ENCODE measurements around the gene FMN2. TPM values are rescaled to one million over a fixed set of nuclear protein-coding genes. Genes with fewer than 3 reads are reported as not detected.
A peak's percentile ranks its signal among the peaks of the same experiment; 100 is the strongest.

The FMN2 gene
- total RNA-seq, 8 experiments from 2014 or later: 0.27 to 29.0 (median 23.0) TPM

DNA sequence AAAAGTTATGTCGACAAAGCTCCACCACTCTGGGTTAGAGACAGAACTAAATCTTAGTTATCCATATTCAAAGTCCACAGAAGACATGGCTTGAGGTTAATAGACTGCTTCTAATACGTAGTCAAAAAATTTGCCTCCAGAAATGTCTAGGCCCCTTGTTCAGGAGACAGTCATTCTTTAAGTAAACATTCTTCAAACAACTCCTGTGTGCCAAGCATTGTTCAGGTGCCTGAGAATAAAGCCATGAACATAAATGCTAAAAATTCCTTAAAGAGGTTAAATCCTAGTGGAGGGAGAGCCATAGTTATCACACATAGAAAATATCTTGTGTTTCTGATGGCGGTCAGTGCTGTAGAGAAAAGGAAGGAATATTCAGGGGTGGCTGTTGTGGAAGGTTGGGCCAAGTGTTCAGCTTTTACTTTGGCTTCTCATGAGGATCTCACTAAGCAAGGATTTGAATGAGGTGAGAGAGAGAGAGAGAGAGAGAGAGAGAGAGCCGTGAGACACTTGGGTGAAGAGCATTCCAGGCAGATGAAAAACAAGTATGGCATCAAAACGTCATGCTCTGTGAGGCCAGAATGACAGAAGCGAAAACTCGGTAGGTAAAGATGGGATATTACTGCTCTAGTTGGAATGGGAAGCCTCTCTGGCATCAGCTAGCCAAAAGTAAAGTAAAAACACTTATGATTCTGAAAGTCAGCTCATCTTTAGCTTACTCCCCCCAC, 333.2 kb downstream of the FMN2 start:
- Histone ChIP-seq H3K4me1 (replicated peaks in 1 of 2) (peaks cover 0 to 6% of the 10 kb centered on the region in 2 donors), H3K4me3 (no peak overlapping the region), H3K27ac (no peak overlapping the region)
- in situ Hi-C loops (cut with MboI; ENCODE audit: low pct_unique_long_range_greater_than_20kb in 2 of 9, low sequenced_read_pairs in 9 of 9, unreplicated experiment in 9 of 9): no loop called here
- ATAC-seq (replicated peaks in 6 of 8): no peak
- 38 to 89% (median 69%) methylated on average over 2 to 7 of the region's 7 CpGs; no CpG with 5 or more reads in 1 of the 10 experiments for WGBS, 10 experiments

DNA sequence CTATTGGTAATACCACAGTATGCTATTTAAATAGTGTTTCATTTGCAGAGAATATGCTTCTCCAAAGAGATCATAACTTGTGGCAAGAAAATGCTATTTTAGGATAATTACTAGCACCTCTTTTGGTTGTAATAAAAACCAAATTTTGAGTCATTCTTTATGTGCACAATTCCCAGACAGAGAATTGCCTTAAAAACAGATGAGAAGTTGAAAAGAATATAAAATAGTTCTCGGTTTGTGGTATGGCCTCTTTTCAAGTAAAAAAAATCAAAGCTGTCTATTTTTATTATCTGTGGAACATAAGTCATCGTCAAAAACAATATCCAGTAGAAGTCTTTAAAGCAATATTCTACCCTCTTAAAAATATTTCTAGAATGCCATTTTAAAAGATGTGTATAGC, 334.4 kb downstream of the FMN2 start:
- 0 to 100% (median 81%) methylated on average over 1 to 2 of the region's 2 CpGs for WGBS, 10 experiments
- no peak for ATAC-seq (replicated peaks in 6 of 8)
- Histone ChIP-seq H3K4me1 (replicated peaks in 1 of 2) (peaks cover 0 to 6% of the 10 kb centered on the region in 2 donors), H3K27ac (no peak overlapping the region), H3K4me3 (no peak overlapping the region)
- in situ Hi-C loops (cut with MboI; ENCODE audit: low pct_unique_long_range_greater_than_20kb in 2 of 9, low sequenced_read_pairs in 9 of 9, unreplicated experiment in 9 of 9): no loop called here

DNA sequence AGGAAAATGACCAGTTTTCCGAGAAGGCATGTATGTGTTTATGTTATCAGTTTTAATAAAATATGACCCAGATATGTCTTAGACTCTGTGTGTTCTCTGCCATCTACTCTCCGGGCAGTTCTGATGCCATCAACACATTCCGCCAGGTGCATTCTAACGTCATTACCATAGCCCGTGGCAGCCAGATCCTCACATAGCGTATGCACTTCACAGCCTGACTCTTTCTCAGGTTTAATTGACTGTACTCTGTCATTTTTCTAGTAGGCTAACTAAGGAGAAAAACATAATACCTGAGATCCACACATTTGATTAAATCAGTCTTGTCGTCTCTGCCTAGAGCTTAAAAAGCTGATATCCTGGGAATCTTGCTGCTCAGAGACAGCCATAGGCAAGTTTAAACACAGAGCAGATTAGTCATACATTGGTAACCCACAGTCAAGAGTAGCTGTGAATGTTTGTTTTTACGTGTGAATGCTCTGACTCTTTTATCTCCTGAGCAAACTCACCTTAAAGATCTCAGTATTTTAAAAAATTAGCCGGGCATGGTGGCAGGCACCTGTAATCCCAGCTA, 344.4 kb downstream of the FMN2 start:
- in situ Hi-C loops (cut with MboI; ENCODE audit: low pct_unique_long_range_greater_than_20kb in 2 of 9, low sequenced_read_pairs in 9 of 9, unreplicated experiment in 9 of 9): no loop called here
- no peak overlapping the region for H3K27ac ChIP-seq
- no peaks in the 10 kb centered on the region for H3K4me1 ChIP-seq (replicated peaks in 1 of 2)
- no peak for ATAC-seq (replicated peaks in 6 of 8)
- no peak overlapping the region for H3K4me3 ChIP-seq
- WGBS, 10 experiments: 62 to 98% (median 94%) methylated on average over 3 to 9 of the region's 9 CpGs; no CpG with 5 or more reads in 1 of the 10 experiments

DNA sequence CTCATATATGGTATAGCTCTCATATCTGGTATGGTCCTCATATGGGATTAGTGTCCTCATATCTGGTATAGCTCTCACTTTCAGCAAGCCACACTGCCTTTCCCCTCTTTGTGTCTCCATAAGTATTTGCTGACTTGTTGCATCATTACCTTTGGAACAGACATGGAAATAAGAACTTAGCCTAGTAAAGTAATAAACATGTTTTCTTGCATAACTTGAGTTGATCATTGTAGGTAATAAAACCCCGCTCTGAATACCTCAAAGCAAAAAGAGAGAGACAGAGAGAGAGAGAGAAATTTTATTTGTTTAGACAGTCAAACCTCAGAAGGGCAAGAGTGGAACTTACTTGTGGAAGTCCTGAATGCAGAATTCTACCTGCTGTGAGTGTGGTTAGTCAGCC, 350.0 kb downstream of the FMN2 start:
- no peak for ATAC-seq (replicated peaks in 6 of 8)
- Histone ChIP-seq H3K4me3 (no peak overlapping the region), H3K27ac (no peak overlapping the region), H3K4me1 (replicated peaks in 1 of 2) (no peaks in the 10 kb centered on the region)
- WGBS, 10 experiments: 40 to 100% (median 96%) methylated on average over 1 of the region's 1 CpG; no CpG with 5 or more reads in 4 of the 10 experiments
- in situ Hi-C loops (cut with MboI; ENCODE audit: low pct_unique_long_range_greater_than_20kb in 2 of 9, low sequenced_read_pairs in 9 of 9, unreplicated experiment in 9 of 9): no loop called here

DNA sequence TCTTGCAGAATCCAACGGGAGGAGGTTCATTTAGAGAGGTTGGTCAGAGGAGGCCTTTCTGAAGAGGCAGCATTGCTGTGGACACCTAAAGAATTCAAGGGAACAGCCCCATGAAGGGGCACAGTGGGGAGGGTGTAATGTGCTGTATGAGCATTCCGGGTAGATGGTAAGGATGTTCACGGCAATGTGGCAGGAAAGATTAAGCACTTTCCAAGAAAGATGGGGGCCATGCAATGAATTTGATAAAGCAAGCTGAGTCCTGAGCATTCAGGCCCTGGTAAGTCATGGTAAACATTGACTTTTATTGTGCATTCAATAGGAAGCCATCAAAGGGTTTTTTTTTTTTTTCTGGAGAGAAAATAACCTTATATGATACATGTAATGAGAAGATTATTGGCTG, 353.7 kb downstream of the FMN2 start:
- 33 to 100% (median 83%) methylated on average over 1 to 3 of the region's 3 CpGs; no CpG with 5 or more reads in 2 of the 10 experiments for WGBS, 10 experiments
- ATAC-seq (replicated peaks in 6 of 8): no peak
- in situ Hi-C loops (cut with MboI; ENCODE audit: low pct_unique_long_range_greater_than_20kb in 2 of 9, low sequenced_read_pairs in 9 of 9, unreplicated experiment in 9 of 9): no loop called here
- Histone ChIP-seq H3K4me1 (replicated peaks in 1 of 2) (no peaks in the 10 kb centered on the region), H3K27ac (no peak overlapping the region), H3K4me3 (no peak overlapping the region)

DNA sequence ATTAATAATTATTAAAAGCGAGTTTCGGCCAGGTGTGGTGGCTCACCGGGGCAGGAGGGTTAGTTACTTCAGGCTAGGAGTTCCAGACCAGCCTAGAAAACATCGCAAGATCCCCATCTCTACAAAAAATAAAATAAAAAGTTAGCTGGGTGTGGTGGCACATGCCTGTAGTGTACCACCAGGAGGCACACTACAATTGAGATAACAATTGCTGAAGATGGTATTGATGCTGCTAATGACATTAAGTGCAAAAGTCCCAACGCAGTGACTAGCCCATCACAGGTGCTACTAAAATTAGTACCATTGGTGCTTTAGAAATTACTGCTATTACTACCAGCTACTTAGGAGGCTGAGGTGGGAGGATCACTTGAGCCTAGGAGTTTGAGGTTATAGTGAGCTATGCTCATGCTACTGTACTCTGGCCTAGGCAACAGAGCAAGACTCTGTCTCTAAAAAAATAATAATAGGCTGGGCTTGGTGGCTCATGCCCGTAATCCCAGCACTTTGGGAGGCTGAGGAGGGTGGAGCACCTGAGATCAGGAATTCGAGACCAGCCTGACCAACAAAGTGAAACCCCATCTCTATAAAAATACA, 363.6 kb downstream of the FMN2 start:
- peak in 2 of 8 experiments; percentile 16 to 53 for ATAC-seq (replicated peaks in 6 of 8)
- Histone ChIP-seq H3K4me3 (no peak overlapping the region), H3K27ac (no peak overlapping the region), H3K4me1 (replicated peaks in 1 of 2) (no peaks in the 10 kb centered on the region)
- in situ Hi-C loops (cut with MboI; ENCODE audit: low pct_unique_long_range_greater_than_20kb in 2 of 9, low sequenced_read_pairs in 9 of 9, unreplicated experiment in 9 of 9): loop anchor here in 1 of 9 experiments (25.0 kb wide), 2 partner anchors 132 to 232 kb away; no protein-coding TSS in a partner anchor
- WGBS, 10 experiments: 0 to 86% (median 49%) methylated on average over 1 to 7 of the region's 7 CpGs; no CpG with 5 or more reads in 2 of the 10 experiments

DNA sequence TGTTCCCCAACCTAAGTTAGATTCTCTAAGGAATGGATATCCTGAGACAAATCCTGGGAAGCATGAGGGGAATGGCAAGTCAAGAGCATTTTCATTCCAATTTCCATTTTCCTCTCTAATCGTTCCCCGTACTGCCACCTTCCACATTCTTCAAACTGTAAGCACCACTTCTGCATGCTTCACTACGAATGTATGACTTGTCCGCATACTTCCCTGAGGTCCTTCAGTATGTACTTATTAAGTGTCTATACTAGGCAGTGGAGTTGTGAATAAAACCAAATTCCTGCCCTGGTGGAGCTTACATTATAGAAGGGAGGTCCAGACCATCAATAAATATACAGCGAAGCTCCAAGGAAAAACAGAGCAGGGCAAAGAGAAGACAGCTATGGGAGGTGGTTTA, 365.5 kb downstream of the FMN2 start:
- ATAC-seq (replicated peaks in 6 of 8): no peak
- in situ Hi-C loops (cut with MboI; ENCODE audit: low pct_unique_long_range_greater_than_20kb in 2 of 9, low sequenced_read_pairs in 9 of 9, unreplicated experiment in 9 of 9): loop anchor here in 1 of 9 experiments (25.0 kb wide), 2 partner anchors 130 to 230 kb away; no protein-coding TSS in a partner anchor
- WGBS, 10 experiments: 40 to 100% (median 95%) methylated on average over 1 to 5 of the region's 5 CpGs; no CpG with 5 or more reads in 1 of the 10 experiments
- Histone ChIP-seq H3K4me3 (no peak overlapping the region), H3K27ac (no peak overlapping the region), H3K4me1 (replicated peaks in 1 of 2) (no peaks in the 10 kb centered on the region)

DNA sequence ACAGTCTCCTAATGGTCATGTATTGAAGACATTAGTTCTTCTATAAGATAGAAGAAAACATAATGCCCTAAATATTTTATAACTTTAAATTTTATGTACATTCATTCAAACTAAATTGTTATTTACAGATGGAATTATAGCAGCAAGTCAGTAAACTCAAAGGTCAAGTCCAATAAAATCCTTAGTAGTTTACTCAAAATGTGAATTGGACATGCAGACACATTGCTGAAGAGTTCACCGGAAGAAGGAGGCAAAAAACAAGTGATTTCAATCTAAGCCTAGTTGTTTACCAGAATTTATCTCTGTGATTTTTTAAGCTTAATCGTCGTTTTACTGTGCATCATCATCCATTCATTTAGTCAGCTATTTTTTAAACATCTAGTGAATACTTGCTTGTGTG, 370.6 kb downstream of the FMN2 start:
- in situ Hi-C loops (cut with MboI; ENCODE audit: low pct_unique_long_range_greater_than_20kb in 2 of 9, low sequenced_read_pairs in 9 of 9, unreplicated experiment in 9 of 9): loop anchor here in 1 of 9 experiments (25.0 kb wide), 2 partner anchors 125 to 225 kb away; no protein-coding TSS in a partner anchor
- WGBS, 10 experiments: 18 to 100% (median 86%) methylated on average over 1 to 3 of the region's 3 CpGs; no CpG with 5 or more reads in 1 of the 10 experiments
- no peak for ATAC-seq (replicated peaks in 6 of 8)
- Histone ChIP-seq H3K4me1 (replicated peaks in 1 of 2) (peaks cover 0 to 3% of the 10 kb centered on the region in 2 donors), H3K27ac (no peak overlapping the region), H3K4me3 (no peak overlapping the region)

DNA sequence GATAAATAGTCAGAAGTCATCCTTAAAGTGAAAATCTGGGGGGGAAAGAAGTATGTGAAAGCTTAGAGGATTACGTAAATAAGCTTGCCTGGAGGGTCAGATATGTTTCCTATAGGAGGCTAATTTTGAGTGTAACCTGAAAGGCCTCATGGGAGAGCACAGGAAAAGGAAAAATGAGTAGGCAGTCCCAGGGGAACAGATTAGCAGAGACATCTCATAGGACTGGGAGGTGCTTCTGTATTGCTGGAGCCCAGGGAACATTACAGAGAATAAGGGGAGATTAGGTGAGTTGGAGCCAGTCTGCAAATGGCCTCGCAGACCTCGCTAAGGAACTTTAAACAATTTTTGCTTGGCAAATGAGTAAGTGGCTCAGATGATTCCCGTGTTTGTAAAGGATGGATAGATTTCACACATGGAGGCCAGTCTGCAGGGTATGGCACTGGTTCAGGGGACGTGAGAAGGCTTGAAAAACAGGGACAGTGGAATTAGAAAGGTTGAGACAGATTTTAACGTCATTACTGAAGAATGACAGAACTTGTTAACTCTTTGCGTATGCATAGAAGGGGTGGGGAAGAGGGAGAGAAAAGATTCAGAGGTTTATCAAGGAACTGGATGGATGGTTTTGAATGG, 371.2 kb downstream of the FMN2 start:
- ATAC-seq (replicated peaks in 6 of 8): no peak
- in situ Hi-C loops (cut with MboI; ENCODE audit: low pct_unique_long_range_greater_than_20kb in 2 of 9, low sequenced_read_pairs in 9 of 9, unreplicated experiment in 9 of 9): loop anchor here in 1 of 9 experiments (25.0 kb wide), 2 partner anchors 124 to 224 kb away; no protein-coding TSS in a partner anchor

DNA sequence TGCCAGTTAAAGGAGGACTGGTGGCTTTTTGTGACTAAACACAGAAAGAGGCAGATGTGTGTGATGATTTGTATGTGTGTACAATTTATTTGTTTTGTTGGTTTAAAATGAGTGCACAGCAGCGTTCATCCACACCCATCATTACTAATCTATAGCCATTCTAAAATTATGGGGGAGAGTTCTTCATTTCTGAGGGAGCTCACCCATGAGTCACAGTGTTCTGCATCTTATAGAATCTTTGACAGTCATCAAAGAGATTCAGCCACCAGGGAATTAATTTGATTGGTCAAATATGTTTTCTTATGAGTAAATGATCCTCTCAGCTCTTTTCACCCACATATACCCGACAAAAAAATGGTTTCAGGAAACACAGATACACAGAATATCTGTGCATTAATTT, 372.4 kb downstream of the FMN2 start:
- no peak overlapping the region for H3K27ac ChIP-seq
- WGBS, 10 experiments: 0 to 100% (median 92%) methylated on average over 1 to 2 of the region's 2 CpGs; no CpG with 5 or more reads in 3 of the 10 experiments
- no peak for ATAC-seq (replicated peaks in 6 of 8)
- H3K4me1 ChIP-seq (replicated peaks in 1 of 2): peaks cover 0 to 3% of the 10 kb centered on the region in 2 donors
- no peak overlapping the region for H3K4me3 ChIP-seq
- in situ Hi-C loops (cut with MboI; ENCODE audit: low pct_unique_long_range_greater_than_20kb in 2 of 9, low sequenced_read_pairs in 9 of 9, unreplicated experiment in 9 of 9): loop anchor here in 1 of 9 experiments (25.0 kb wide), 2 partner anchors 123 to 223 kb away; no protein-coding TSS in a partner anchor

More for the DNA sequence above, 371.2 kb downstream of the FMN2 start:
- Histone ChIP-seq H3K4me1 (replicated peaks in 1 of 2) (peaks cover 0 to 3% of the 10 kb centered on the region in 2 donors), H3K27ac (no peak overlapping the region), H3K4me3 (no peak overlapping the region)
- 60 to 100% (median 91%) methylated on average over 1 to 7 of the region's 7 CpGs for WGBS, 10 experiments

DNA sequence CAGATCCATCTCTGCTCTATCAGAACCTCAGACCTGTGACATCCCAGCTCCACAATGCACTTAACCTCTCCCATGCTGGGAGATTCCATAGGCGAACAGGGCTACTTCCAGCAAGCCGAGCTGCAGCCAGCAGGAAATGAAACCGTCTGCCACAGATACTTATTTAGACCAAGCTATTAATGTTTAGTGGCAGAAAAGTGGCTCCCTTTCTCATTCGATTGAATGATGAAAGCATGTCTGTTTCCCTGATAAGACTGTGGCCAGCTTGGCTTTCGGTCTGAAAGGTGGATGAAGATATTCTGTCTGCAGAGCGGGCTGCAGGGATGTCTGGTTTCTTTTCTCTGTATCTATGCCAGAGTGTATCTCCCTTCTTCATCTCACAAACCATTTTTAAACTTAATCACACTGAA, 373.9 kb downstream of the FMN2 start:
- no peak overlapping the region for H3K27ac ChIP-seq
- WGBS, 10 experiments: 59 to 100% (median 70%) methylated on average over 1 to 6 of the region's 6 CpGs
- in situ Hi-C loops (cut with MboI; ENCODE audit: low pct_unique_long_range_greater_than_20kb in 2 of 9, low sequenced_read_pairs in 9 of 9, unreplicated experiment in 9 of 9): loop anchor here in 1 of 9 experiments (25.0 kb wide), 2 partner anchors 122 to 222 kb away; no protein-coding TSS in a partner anchor
- no peak overlapping the region for H3K4me3 ChIP-seq
- H3K4me1 ChIP-seq (replicated peaks in 1 of 2): peaks cover 0 to 3% of the 10 kb centered on the region in 2 donors
- peak in 1 of 8 experiments; percentile 35 for ATAC-seq (replicated peaks in 6 of 8)

DNA sequence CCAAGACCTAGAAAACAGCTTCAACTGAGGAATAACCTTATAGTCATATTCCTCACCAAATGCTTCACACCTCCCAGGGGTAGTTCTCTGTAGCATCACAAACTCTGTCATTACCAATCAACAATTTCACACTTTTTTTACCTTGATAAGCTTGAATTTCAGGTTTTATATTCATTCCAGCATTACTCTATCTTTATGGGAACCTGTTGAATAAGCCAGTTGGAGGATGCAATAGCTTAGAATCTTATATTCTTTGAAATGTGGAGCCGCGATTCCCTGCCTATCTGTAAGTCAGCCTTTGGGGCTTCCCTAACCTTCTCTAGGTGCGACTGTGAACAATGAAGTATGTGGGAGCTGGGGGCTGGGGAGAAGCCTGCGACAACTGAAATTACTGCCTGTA, 374.8 kb downstream of the FMN2 start:
- in situ Hi-C loops (cut with MboI; ENCODE audit: low pct_unique_long_range_greater_than_20kb in 2 of 9, low sequenced_read_pairs in 9 of 9, unreplicated experiment in 9 of 9): loop anchor here in 1 of 9 experiments (25.0 kb wide), 2 partner anchors 121 to 221 kb away; no protein-coding TSS in a partner anchor
- Histone ChIP-seq H3K4me3 (no peak overlapping the region), H3K4me1 (replicated peaks in 1 of 2) (peaks cover 0 to 3% of the 10 kb centered on the region in 2 donors), H3K27ac (no peak overlapping the region)
- ATAC-seq (replicated peaks in 6 of 8): no peak
- 60 to 100% (median 90%) methylated on average over 1 to 4 of the region's 4 CpGs; no CpG with 5 or more reads in 3 of the 10 experiments for WGBS, 10 experiments

Data from motor neuron (in vitro differentiated cells).